ENCODE data around the gene KCNQ1.

Gene KCNQ1

DNA sequence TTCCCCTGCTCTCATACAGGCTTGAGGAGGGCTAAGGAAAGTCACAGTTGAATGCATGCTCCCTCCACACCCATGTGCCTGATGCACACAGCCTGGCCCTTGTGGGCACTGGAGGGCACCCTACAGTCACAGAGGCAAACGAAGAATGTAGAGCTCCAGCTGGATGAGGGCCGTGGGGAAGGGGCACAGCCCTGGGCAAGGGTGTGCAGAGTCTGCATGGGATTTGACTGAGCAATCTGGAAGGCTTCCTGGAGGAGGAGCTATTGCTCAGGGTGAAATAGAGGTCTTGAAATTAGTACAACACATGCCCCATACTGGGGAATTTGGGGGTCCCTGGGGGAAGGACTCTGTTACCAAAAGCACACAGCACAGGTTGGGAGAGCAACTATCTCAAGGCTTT is 64.0 kb downstream of the KCNQ1 start:
- Histone ChIP-seq H2AFZ (ENCODE audit: low read length) (no peak overlapping the region), H3K27me3 (ENCODE audit: insufficient read depth, low read length) (peaks cover 7% of the 10 kb centered on the region; the same call in 1 of the 2 replicates), H3K9me3 (ENCODE audit: low read length) (no peaks in the 10 kb centered on the region), H3K9ac (ENCODE audit: low read length) (no peak overlapping the region), H3K27ac (ENCODE audit: low read depth, low read length, poor library complexity, severe bottlenecking) (no peak overlapping the region), H3K9me2 (ENCODE audit: low read depth, low read length) (no peaks in the 10 kb centered on the region), H3K79me2 (ENCODE audit: insufficient read depth, low read length) (no peaks in the 10 kb centered on the region), H3K4me3 (ENCODE audit: low read depth, low read length, poor library complexity, severe bottlenecking) (no peak overlapping the region), H4K20me1 (ENCODE audit: insufficient read depth, low read length) (no peaks in the 10 kb centered on the region), H3F3A (ENCODE audit: insufficient read depth, low read length) (no peaks in the 10 kb centered on the region), H3K4me1 (ENCODE audit: insufficient read depth, low read length, severe bottlenecking) (no peaks in the 10 kb centered on the region), H3K4me2 (ENCODE audit: low read length) (no peak overlapping the region), H3K36me3 (ENCODE audit: insufficient read depth, low read length) (no peaks in the 10 kb centered on the region)
- TF ChIP-seq, protein P1, sequence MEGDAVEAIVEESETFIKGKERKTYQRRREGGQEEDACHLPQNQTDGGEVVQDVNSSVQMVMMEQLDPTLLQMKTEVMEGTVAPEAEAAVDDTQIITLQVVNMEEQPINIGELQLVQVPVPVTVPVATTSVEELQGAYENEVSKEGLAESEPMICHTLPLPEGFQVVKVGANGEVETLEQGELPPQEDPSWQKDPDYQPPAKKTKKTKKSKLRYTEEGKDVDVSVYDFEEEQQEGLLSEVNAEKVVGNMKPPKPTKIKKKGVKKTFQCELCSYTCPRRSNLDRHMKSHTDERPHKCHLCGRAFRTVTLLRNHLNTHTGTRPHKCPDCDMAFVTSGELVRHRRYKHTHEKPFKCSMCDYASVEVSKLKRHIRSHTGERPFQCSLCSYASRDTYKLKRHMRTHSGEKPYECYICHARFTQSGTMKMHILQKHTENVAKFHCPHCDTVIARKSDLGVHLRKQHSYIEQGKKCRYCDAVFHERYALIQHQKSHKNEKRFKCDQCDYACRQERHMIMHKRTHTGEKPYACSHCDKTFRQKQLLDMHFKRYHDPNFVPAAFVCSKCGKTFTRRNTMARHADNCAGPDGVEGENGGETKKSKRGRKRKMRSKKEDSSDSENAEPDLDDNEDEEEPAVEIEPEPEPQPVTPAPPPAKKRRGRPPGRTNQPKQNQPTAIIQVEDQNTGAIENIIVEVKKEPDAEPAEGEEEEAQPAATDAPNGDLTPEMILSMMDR (IDR thresholded peaks at IDR 0.05; ENCODE audit: low read length) = no peak
- TF ChIP-seq EZH2 (IDR thresholded peaks at IDR 0.05; ENCODE audit: borderline replicate concordance, low read length) = no peak

GRCh38 chr11:2509481-2510001 is 64.7 kb downstream of the KCNQ1 start:
- Histone ChIP-seq H3K4me2 (ENCODE audit: low read length) (no peak overlapping the region), H4K20me1 (ENCODE audit: insufficient read depth, low read length) (no peaks in the 10 kb centered on the region), H3K27me3 (ENCODE audit: insufficient read depth, low read length) (peaks cover 7% of the 10 kb centered on the region; the same call in 1 of the 2 replicates), H3K36me3 (ENCODE audit: insufficient read depth, low read length) (no peaks in the 10 kb centered on the region), H3K9me2 (ENCODE audit: low read depth, low read length) (no peaks in the 10 kb centered on the region), H3K9ac (ENCODE audit: low read length) (no peak overlapping the region), H3F3A (ENCODE audit: insufficient read depth, low read length) (no peaks in the 10 kb centered on the region), H3K9me3 (ENCODE audit: low read length) (no peaks in the 10 kb centered on the region), H3K79me2 (ENCODE audit: insufficient read depth, low read length) (no peaks in the 10 kb centered on the region), H3K27ac (ENCODE audit: low read depth, low read length, poor library complexity, severe bottlenecking) (no peak overlapping the region), H3K4me1 (ENCODE audit: insufficient read depth, low read length, severe bottlenecking) (no peaks in the 10 kb centered on the region), H3K4me3 (ENCODE audit: low read depth, low read length, poor library complexity, severe bottlenecking) (no peak overlapping the region), H2AFZ (ENCODE audit: low read length) (no peak overlapping the region)
- TF ChIP-seq, protein P1 (IDR thresholded peaks at IDR 0.05; ENCODE audit: low read length) = no peak
- no peak for TF ChIP-seq EZH2 (IDR thresholded peaks at IDR 0.05; ENCODE audit: borderline replicate concordance, low read length)

- Histone ChIP-seq H2AFZ (ENCODE audit: low read length) (no peak overlapping the region), H3K9me3 (ENCODE audit: low read length) (no peaks in the 10 kb centered on the region), H3K27me3 (ENCODE audit: insufficient read depth, low read length) (peaks cover 7% of the 10 kb centered on the region; the same call in 1 of the 2 replicates), H3K79me2 (ENCODE audit: insufficient read depth, low read length) (no peaks in the 10 kb centered on the region), H3K4me3 (ENCODE audit: low read depth, low read length, poor library complexity, severe bottlenecking) (no peak overlapping the region), H4K20me1 (ENCODE audit: insufficient read depth, low read length) (no peaks in the 10 kb centered on the region), H3F3A (ENCODE audit: insufficient read depth, low read length) (no peaks in the 10 kb centered on the region), H3K36me3 (ENCODE audit: insufficient read depth, low read length) (no peaks in the 10 kb centered on the region), H3K9me2 (ENCODE audit: low read depth, low read length) (no peaks in the 10 kb centered on the region), H3K4me2 (ENCODE audit: low read length) (no peak overlapping the region), H3K9ac (ENCODE audit: low read length) (no peak overlapping the region), H3K27ac (ENCODE audit: low read depth, low read length, poor library complexity, severe bottlenecking) (no peak overlapping the region), H3K4me1 (ENCODE audit: insufficient read depth, low read length, severe bottlenecking) (no peaks in the 10 kb centered on the region)
- no peak for TF ChIP-seq EZH2 (IDR thresholded peaks at IDR 0.05; ENCODE audit: borderline replicate concordance, low read length)
- TF ChIP-seq, protein P1 (IDR thresholded peaks at IDR 0.05; ENCODE audit: low read length) = no peak
Measured at GRCh38 chr11:2510626-2511402, 66.0 kb downstream of the KCNQ1 start.
